Measurements from ENCODE around the gene CD99. TPM values are rescaled to one million over a fixed set of nuclear protein-coding genes. Genes with fewer than 3 reads are reported as not detected.

CD99 gene
- total and polyA plus RNA-seq, 2 of the 13 experiments (the other 11 are each of a cell fraction or from before 2014, with no cell fraction given) = 78.8 to 111 TPM

DNA sequence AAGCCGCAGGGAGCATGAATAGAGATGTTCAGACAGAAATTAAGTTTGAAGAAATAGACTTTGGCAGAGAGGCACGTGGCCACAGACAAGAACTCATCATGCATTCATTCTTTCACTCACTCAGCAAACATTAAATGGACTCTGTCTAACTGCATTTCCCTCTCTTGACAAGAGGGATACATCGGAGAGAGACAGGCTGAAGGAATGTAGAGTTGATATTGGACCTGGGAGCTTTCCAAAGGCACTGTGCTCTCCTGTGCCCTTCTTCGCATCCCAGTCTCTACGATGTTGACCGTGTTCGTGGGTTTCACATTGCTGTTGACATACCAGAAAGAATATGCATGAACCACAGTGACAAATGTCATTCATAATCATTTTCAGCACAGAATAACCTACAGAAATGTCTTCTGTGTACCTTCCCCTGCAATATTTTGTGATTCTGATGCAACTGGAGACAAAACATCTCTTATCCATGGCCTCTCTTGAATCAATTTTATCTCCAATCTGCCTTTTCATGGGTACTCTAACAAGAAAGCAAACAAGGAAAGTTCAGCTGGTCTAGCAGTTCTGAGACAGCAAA lies 34.7 kb upstream of the CD99 start (continued):
- TF ChIP-seq SAP130 (CRISPR knock-in tag; IDR thresholded peaks at IDR 0.05; ENCODE audit: low read depth) = peak; percentile 24; the same call in 1 of the 2 replicates
- TF ChIP-seq ZNF230 (CRISPR knock-in tag; IDR thresholded peaks at IDR 0.05) = no peak
- no peak for TF ChIP-seq SIN3B (IDR thresholded peaks at IDR 0.05; ENCODE audit: low read length)
- TF ChIP-seq ZNF567 (CRISPR knock-in tag; IDR thresholded peaks at IDR 0.05; ENCODE audit: borderline replicate concordance) = no peak
- TF ChIP-seq ESRRA (CRISPR knock-in tag; IDR thresholded peaks at IDR 0.05; ENCODE audit: low read depth) = no peak
- no peak for TF ChIP-seq CBX5 (CRISPR knock-in tag; IDR thresholded peaks at IDR 0.05; ENCODE audit: borderline replicate concordance)
- TF ChIP-seq, protein P1, sequence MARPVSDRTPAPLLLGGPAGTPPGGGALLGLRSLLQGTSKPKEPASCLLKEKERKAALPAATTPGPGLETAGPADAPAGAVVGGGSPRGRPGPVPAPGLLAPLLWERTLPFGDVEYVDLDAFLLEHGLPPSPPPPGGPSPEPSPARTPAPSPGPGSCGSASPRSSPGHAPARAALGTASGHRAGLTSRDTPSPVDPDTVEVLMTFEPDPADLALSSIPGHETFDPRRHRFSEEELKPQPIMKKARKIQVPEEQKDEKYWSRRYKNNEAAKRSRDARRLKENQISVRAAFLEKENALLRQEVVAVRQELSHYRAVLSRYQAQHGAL (CRISPR knock-in tag; IDR thresholded peaks at IDR 0.05; ENCODE audit: not compliant biosample characterization) = no peak
- TF ChIP-seq HDAC2 (CRISPR knock-in tag; IDR thresholded peaks at IDR 0.05) = peak; percentile 14; the same call in 1 of the 2 replicates
- TF ChIP-seq, protein P2, sequence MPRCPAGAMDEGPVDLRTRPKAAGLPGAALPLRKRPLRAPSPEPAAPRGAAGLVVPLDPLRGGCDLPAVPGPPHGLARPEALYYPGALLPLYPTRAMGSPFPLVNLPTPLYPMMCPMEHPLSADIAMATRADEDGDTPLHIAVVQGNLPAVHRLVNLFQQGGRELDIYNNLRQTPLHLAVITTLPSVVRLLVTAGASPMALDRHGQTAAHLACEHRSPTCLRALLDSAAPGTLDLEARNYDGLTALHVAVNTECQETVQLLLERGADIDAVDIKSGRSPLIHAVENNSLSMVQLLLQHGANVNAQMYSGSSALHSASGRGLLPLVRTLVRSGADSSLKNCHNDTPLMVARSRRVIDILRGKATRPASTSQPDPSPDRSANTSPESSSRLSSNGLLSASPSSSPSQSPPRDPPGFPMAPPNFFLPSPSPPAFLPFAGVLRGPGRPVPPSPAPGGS (CRISPR knock-in tag; IDR thresholded peaks at IDR 0.05) = no peak
- TF ChIP-seq RFX1 (IDR thresholded peaks at IDR 0.05) = no peak
- no peak for TF ChIP-seq ZNF777 (CRISPR knock-in tag; IDR thresholded peaks at IDR 0.05)
- no peak for TF ChIP-seq MXI1 (IDR thresholded peaks at IDR 0.05; ENCODE audit: borderline replicate concordance, low read depth, low read length)
- TF ChIP-seq, protein P3, sequence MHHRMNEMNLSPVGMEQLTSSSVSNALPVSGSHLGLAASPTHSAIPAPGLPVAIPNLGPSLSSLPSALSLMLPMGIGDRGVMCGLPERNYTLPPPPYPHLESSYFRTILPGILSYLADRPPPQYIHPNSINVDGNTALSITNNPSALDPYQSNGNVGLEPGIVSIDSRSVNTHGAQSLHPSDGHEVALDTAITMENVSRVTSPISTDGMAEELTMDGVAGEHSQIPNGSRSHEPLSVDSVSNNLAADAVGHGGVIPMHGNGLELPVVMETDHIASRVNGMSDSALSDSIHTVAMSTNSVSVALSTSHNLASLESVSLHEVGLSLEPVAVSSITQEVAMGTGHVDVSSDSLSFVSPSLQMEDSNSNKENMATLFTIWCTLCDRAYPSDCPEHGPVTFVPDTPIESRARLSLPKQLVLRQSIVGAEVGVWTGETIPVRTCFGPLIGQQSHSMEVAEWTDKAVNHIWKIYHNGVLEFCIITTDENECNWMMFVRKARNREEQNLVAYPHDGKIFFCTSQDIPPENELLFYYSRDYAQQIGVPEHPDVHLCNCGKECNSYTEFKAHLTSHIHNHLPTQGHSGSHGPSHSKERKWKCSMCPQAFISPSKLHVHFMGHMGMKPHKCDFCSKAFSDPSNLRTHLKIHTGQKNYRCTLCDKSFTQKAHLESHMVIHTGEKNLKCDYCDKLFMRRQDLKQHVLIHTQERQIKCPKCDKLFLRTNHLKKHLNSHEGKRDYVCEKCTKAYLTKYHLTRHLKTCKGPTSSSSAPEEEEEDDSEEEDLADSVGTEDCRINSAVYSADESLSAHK (CRISPR knock-in tag; IDR thresholded peaks at IDR 0.05; ENCODE audit: borderline replicate concordance) = no peak
- no peak for TF ChIP-seq CCDC6 (CRISPR knock-in tag; IDR thresholded peaks at IDR 0.05)
- TF ChIP-seq, protein P4, sequence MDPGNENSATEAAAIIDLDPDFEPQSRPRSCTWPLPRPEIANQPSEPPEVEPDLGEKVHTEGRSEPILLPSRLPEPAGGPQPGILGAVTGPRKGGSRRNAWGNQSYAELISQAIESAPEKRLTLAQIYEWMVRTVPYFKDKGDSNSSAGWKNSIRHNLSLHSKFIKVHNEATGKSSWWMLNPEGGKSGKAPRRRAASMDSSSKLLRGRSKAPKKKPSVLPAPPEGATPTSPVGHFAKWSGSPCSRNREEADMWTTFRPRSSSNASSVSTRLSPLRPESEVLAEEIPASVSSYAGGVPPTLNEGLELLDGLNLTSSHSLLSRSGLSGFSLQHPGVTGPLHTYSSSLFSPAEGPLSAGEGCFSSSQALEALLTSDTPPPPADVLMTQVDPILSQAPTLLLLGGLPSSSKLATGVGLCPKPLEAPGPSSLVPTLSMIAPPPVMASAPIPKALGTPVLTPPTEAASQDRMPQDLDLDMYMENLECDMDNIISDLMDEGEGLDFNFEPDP (CRISPR knock-in tag; conservative IDR thresholded peaks at IDR 0.05) = no peak
- TF ChIP-seq, protein P5, sequence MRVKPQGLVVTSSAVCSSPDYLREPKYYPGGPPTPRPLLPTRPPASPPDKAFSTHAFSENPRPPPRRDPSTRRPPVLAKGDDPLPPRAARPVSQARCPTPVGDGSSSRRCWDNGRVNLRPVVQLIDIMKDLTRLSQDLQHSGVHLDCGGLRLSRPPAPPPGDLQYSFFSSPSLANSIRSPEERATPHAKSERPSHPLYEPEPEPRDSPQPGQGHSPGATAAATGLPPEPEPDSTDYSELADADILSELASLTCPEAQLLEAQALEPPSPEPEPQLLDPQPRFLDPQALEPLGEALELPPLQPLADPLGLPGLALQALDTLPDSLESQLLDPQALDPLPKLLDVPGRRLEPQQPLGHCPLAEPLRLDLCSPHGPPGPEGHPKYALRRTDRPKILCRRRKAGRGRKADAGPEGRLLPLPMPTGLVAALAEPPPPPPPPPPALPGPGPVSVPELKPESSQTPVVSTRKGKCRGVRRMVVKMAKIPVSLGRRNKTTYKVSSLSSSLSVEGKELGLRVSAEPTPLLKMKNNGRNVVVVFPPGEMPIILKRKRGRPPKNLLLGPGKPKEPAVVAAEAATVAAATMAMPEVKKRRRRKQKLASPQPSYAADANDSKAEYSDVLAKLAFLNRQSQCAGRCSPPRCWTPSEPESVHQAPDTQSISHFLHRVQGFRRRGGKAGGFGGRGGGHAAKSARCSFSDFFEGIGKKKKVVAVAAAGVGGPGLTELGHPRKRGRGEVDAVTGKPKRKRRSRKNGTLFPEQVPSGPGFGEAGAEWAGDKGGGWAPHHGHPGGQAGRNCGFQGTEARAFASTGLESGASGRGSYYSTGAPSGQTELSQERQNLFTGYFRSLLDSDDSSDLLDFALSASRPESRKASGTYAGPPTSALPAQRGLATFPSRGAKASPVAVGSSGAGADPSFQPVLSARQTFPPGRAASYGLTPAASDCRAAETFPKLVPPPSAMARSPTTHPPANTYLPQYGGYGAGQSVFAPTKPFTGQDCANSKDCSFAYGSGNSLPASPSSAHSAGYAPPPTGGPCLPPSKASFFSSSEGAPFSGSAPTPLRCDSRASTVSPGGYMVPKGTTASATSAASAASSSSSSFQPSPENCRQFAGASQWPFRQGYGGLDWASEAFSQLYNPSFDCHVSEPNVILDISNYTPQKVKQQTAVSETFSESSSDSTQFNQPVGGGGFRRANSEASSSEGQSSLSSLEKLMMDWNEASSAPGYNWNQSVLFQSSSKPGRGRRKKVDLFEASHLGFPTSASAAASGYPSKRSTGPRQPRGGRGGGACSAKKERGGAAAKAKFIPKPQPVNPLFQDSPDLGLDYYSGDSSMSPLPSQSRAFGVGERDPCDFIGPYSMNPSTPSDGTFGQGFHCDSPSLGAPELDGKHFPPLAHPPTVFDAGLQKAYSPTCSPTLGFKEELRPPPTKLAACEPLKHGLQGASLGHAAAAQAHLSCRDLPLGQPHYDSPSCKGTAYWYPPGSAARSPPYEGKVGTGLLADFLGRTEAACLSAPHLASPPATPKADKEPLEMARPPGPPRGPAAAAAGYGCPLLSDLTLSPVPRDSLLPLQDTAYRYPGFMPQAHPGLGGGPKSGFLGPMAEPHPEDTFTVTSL (CRISPR knock-in tag; IDR thresholded peaks at IDR 0.05; ENCODE audit: borderline replicate concordance) = no peak
- no peak for TF ChIP-seq ZIK1 (CRISPR knock-in tag; IDR thresholded peaks at IDR 0.05; ENCODE audit: borderline replicate concordance, low read depth)
- no peak; the same call in 1 of the 2 replicates for TF ChIP-seq ERF (CRISPR knock-in tag; IDR thresholded peaks at IDR 0.05)
- no peak for TF ChIP-seq KLF9 (CRISPR knock-in tag; IDR thresholded peaks at IDR 0.05; ENCODE audit: low read depth)

All from HepG2 (cell line).